OCI-LY1 (cell line): ENCODE data around the gene PCSK6.

ENCODE experiments used
- H2AFZ ChIP-seq: fragments of 200-600 bp; sonication (generic), shearing (Covaris generic); 2 replicates; pipeline ENCODE4 v1.6.0; 2014; ENCODE audit warnings: antibody characterized with exemption, mild to moderate bottlenecking, low read length
- H3F3A ChIP-seq: fragments of 200-600 bp; sonication (generic), shearing (Covaris generic); 2 replicates; pipeline ENCODE4 v1.6.0; 2014; ENCODE audit warnings: mild to moderate bottlenecking, antibody characterized with exemption, low read length, moderate library complexity; ENCODE audit not compliant: insufficient read depth
- H3K27ac ChIP-seq: fragments of 200-600 bp; sonication (generic); 2 replicates; pipeline ENCODE4 v1.5.1; 2014; ENCODE audit warnings: low read length, mixed run types, mild to moderate bottlenecking, low read depth; ENCODE audit not compliant: poor library complexity, severe bottlenecking
- H3K27me3 ChIP-seq: fragments of 200-600 bp; sonication (generic); 2 replicates; pipeline ENCODE4 v1.6.0; 2014; ENCODE audit warnings: antibody characterized with exemption, mild to moderate bottlenecking, low read length, moderate library complexity; ENCODE audit not compliant: insufficient read depth
- H3K36me3 ChIP-seq: fragments of 200-600 bp; sonication (generic); 2 replicates; pipeline ENCODE4 v1.6.1; 2014; ENCODE audit warnings: mild to moderate bottlenecking, antibody characterized with exemption, low read length, moderate library complexity, mixed read lengths; ENCODE audit not compliant: insufficient read depth
- H3K4me1 ChIP-seq: fragments of 200-600 bp; sonication (generic); 2 replicates; pipeline ENCODE4 v1.5.1; 2014; ENCODE audit warnings: mild to moderate bottlenecking, low read length, moderate library complexity; ENCODE audit not compliant: insufficient read depth, severe bottlenecking
- H3K4me2 ChIP-seq: fragments of 200-600 bp; sonication (generic), shearing (Covaris generic); 2 replicates; pipeline ENCODE4 v1.6.1; 2014; ENCODE audit warnings: low read length
- H3K4me3 ChIP-seq: fragments of 200-600 bp; sonication (generic); 2 replicates; pipeline ENCODE4 v1.5.1; 2014; ENCODE audit warnings: low read length, low read depth, mild to moderate bottlenecking, mixed read lengths; ENCODE audit not compliant: poor library complexity, severe bottlenecking
- H3K79me2 ChIP-seq: fragments of 200-600 bp; shearing (Covaris generic); 2 replicates; pipeline ENCODE4 v1.6.1; 2016; ENCODE audit warnings: mixed run types, low read length, mixed read lengths; ENCODE audit not compliant: insufficient read depth
- H3K9ac ChIP-seq: fragments of 200-600 bp; sonication (generic), shearing (Covaris generic); 2 replicates; pipeline ENCODE4 v1.6.1; 2014; ENCODE audit warnings: mild to moderate bottlenecking, low read length, mixed read lengths
- H3K9me2 ChIP-seq: fragments of 200-600 bp; sonication (generic), shearing (Covaris generic); 2 replicates; pipeline ENCODE4 v1.6.1; 2014; ENCODE audit warnings: low read depth, mild to moderate bottlenecking, low read length, mixed read lengths
- H3K9me3 ChIP-seq: fragments of 200-600 bp; shearing (Covaris generic); 2 replicates; pipeline ENCODE4 v1.6.1; 2014; ENCODE audit warnings: low read length, mixed read lengths
- H4K20me1 ChIP-seq: fragments of 200-600 bp; sonication (generic), shearing (Covaris generic); 2 replicates; pipeline ENCODE4 v1.6.0; 2016; ENCODE audit warnings: mild to moderate bottlenecking, low read length; ENCODE audit not compliant: insufficient read depth
- EZH2 ChIP-seq: fragments of 200-600 bp; sonication (generic), shearing (Covaris generic); IDR thresholded peaks from 2 replicates; pipeline ENCODE4 v1.8.0; 2017; ENCODE audit warnings: borderline replicate concordance, mixed run types, mild to moderate bottlenecking, antibody characterized with exemption, low read length, moderate library complexity, mixed read lengths
- TF ChIP-seq, protein P1 (sequence below): fragments of 200-600 bp; sonication (generic), shearing (Covaris generic); IDR thresholded peaks from 2 replicates; pipeline ENCODE4 v1.5.1; 2017; ENCODE audit warnings: mild to moderate bottlenecking, antibody characterized with exemption, low read length, moderate library complexity, mixed read lengths

PCSK6 gene

DNA sequence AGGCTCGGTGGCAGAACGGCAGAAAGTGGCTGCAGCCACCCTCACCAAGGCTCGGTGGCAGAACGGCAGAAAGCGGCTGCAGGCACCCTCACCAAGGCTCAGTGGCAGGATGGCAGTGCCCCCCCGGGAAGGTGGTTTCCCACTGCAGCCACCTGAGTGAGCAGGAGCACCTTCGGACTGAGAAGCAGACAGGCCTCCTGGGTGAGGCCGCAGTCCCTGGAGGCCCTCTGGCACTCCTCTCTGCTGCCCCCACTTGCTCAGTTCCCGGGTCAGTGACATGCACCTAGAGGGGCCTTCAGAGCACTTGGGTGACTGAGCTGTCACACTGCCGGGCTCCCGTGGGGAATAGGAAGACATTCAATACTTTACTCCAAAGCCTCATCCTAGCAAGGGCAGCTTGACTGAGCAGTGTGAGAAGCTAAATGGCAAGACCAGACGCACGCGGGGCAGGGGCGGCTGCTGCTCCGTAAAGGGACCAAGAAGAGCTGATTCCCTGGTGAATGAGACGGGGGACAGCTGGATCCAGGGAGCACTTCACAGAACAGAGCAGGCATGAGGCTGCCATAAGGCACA, 62.7 kb downstream of the PCSK6 start:
- Histone ChIP-seq H3K27me3 (no peaks in the 10 kb centered on the region; the same call in 1 of the 2 replicates), H3K9me3 (no peaks in the 10 kb centered on the region), H3K79me2 (no peaks in the 10 kb centered on the region), H3K9ac (no peak overlapping the region), H2AFZ (no peak overlapping the region), H3K4me3 (no peak overlapping the region), H3K36me3 (no peaks in the 10 kb centered on the region), H3K4me1 (no peaks in the 10 kb centered on the region), H3F3A (no peaks in the 10 kb centered on the region), H3K4me2 (no peak overlapping the region), H3K27ac (no peak overlapping the region), H3K9me2 (no peaks in the 10 kb centered on the region), H4K20me1 (no peaks in the 10 kb centered on the region)
- no peak for TF ChIP-seq EZH2
- TF ChIP-seq, protein P1, sequence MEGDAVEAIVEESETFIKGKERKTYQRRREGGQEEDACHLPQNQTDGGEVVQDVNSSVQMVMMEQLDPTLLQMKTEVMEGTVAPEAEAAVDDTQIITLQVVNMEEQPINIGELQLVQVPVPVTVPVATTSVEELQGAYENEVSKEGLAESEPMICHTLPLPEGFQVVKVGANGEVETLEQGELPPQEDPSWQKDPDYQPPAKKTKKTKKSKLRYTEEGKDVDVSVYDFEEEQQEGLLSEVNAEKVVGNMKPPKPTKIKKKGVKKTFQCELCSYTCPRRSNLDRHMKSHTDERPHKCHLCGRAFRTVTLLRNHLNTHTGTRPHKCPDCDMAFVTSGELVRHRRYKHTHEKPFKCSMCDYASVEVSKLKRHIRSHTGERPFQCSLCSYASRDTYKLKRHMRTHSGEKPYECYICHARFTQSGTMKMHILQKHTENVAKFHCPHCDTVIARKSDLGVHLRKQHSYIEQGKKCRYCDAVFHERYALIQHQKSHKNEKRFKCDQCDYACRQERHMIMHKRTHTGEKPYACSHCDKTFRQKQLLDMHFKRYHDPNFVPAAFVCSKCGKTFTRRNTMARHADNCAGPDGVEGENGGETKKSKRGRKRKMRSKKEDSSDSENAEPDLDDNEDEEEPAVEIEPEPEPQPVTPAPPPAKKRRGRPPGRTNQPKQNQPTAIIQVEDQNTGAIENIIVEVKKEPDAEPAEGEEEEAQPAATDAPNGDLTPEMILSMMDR: no peak

- Histone ChIP-seq H2AFZ (no peak overlapping the region), H4K20me1 (no peaks in the 10 kb centered on the region), H3K9me2 (no peaks in the 10 kb centered on the region), H3K27me3 (no peaks in the 10 kb centered on the region; the same call in 1 of the 2 replicates), H3K36me3 (no peaks in the 10 kb centered on the region), H3K4me2 (no peak overlapping the region), H3K27ac (no peak overlapping the region), H3K79me2 (no peaks in the 10 kb centered on the region), H3K4me1 (no peaks in the 10 kb centered on the region), H3K9me3 (no peaks in the 10 kb centered on the region), H3F3A (no peaks in the 10 kb centered on the region), H3K4me3 (no peak overlapping the region), H3K9ac (no peak overlapping the region)
- TF ChIP-seq, protein P1: no peak
- no peak for TF ChIP-seq EZH2
These were observed 63.6 kb downstream of the PCSK6 start for GRCh38 chr15:101425787-101426365.

- H3K27ac ChIP-seq: no peak overlapping the region
- H3K79me2 ChIP-seq: no peaks in the 10 kb centered on the region
- H3K4me1 ChIP-seq: no peaks in the 10 kb centered on the region
- H3K36me3 ChIP-seq: no peaks in the 10 kb centered on the region
- no peak overlapping the region for H2AFZ ChIP-seq
- no peak overlapping the region for H3K4me3 ChIP-seq
- TF ChIP-seq EZH2: no peak
- TF ChIP-seq, protein P1: no peak
- no peaks in the 10 kb centered on the region for H3K9me2 ChIP-seq
- H3K9ac ChIP-seq: no peak overlapping the region
- no peaks in the 10 kb centered on the region for H3F3A ChIP-seq
- no peaks in the 10 kb centered on the region for H3K9me3 ChIP-seq
- no peaks in the 10 kb centered on the region for H4K20me1 ChIP-seq
- no peaks in the 10 kb centered on the region; the same call in 1 of the 2 replicates for H3K27me3 ChIP-seq
- no peak overlapping the region for H3K4me2 ChIP-seq
These were observed 64.5 kb downstream of the PCSK6 start for GRCh38 chr15:101424984-101425383.
